H1 (cell line): ENCODE measurements around the gene SEMA3B. TPM values are rescaled to one million over a fixed set of nuclear protein-coding genes. Genes with fewer than 3 reads are reported as not detected.
A peak's percentile ranks its signal among the peaks of the same experiment; 100 is the strongest.

Experiments used
- CTCF ChIA-PET: fragments of 300-600 bp; sonication (Branson Sonifier 250); formaldehyde crosslinking; loops from one replicate; lab custom pipeline; 2021; ENCODE audit not compliant: partially characterized antibody; lab: Charles Lee
- POLR2A ChIA-PET: fragments of 300-600 bp; sonication (Branson Sonifier 250); formaldehyde crosslinking; loops from one replicate; lab custom pipeline; 2021; ENCODE audit warnings: inconsistent platforms; ENCODE audit not compliant: partially characterized antibody; lab: Charles Lee
- DNase-seq, 2 experiments: peaks; one replicate each; pipeline versions ENCODE4 v3.0.0 to v3.0.0-alpha.2; 2010 to 2022; ENCODE audit warnings: low spot score in 2 of 2, low read depth in 1 of 2, mixed read lengths in 1 of 2
- FAIRE-seq: peaks from 2 replicates; lab custom pipeline; 2011; peaks lifted over from hg19 to GRCh38; lab: Jason Lieb, UNC
- H2AFZ ChIP-seq: 2 replicates; pipeline ENCODE4 v1.8.1; 2012; ENCODE audit warnings: low read length, inconsistent platforms
- H2AK5ac ChIP-seq: 2 replicates; pipeline ENCODE4 v1.6.1; 2013; ENCODE audit warnings: low read depth, low read length
- H2BK120ac ChIP-seq: replicated peaks from 2 replicates; pipeline ENCODE3; 2013; ENCODE audit warnings: low read depth, low read length, inconsistent platforms
- H2BK12ac ChIP-seq: 2 replicates; pipeline ENCODE4 v1.6.1; 2013; ENCODE audit warnings: low read depth, low read length
- H2BK15ac ChIP-seq: 2 replicates; pipeline ENCODE4 v1.6.1; 2013; ENCODE audit warnings: low read length
- H2BK20ac ChIP-seq: 2 replicates; pipeline ENCODE4 v1.6.1; 2013; ENCODE audit warnings: low read length
- H2BK5ac ChIP-seq: 2 replicates; pipeline ENCODE4 v1.6.1; 2013; ENCODE audit warnings: low read depth, low read length
- H3K14ac ChIP-seq: 2 replicates; pipeline ENCODE4 v1.6.1; 2013; ENCODE audit warnings: inconsistent platforms; ENCODE audit not compliant: insufficient read length
- H3K18ac ChIP-seq: 2 replicates; pipeline ENCODE4 v1.6.1; 2013; ENCODE audit warnings: low read length; ENCODE audit errors: extremely low read depth
- H3K23ac ChIP-seq: 2 replicates; pipeline ENCODE4 v1.6.1; 2013; ENCODE audit warnings: inconsistent platforms; ENCODE audit not compliant: insufficient read length
- H3K23me2 ChIP-seq: 2 replicates; pipeline ENCODE4 v1.6.1; 2013; ENCODE audit warnings: low read depth, low read length
- H3K27ac ChIP-seq: 2 replicates; pipeline ENCODE4 v1.6.1; 2011; ENCODE audit warnings: low read depth, low read length, inconsistent platforms
- H3K27me3 ChIP-seq, 4 experiments: replicated peaks in 1 of 4; 1 replicate in 1 of 4; 2 replicates in 3 of 4; pipeline versions ENCODE4 v1.6.1 to v1.8.1; 2011 to 2013; ENCODE audit warnings: low read length in 3 of 4, mild to moderate bottlenecking in 3 of 4, inconsistent platforms in 2 of 4, mixed read lengths in 2 of 4, moderate library complexity in 1 of 4; ENCODE audit not compliant: control insufficient read depth in 3 of 4, insufficient read depth in 3 of 4; ENCODE audit errors: extremely low read depth in 1 of 4
- H3K36me3 ChIP-seq, 4 experiments: 2 replicates each; pipeline versions ENCODE4 v1.6.1 to v1.8.1; 2011 to 2013; ENCODE audit warnings: mild to moderate bottlenecking in 4 of 4, low read length in 3 of 4, moderate library complexity in 2 of 4, control low read depth in 1 of 4, inconsistent platforms in 1 of 4; ENCODE audit not compliant: insufficient read depth in 4 of 4, control insufficient read depth in 2 of 4
- H3K4ac ChIP-seq: replicated peaks from 2 replicates; pipeline ENCODE3; 2013; ENCODE audit warnings: low read length, low read depth, mixed read lengths, inconsistent platforms; ENCODE audit not compliant: insufficient read length
- H3K4me1 ChIP-seq, 4 experiments: replicated peaks in 1 of 4; 1 replicate in 1 of 4; 2 replicates in 3 of 4; pipeline versions ENCODE4 v1.6.1 to v1.8.1; 2011 to 2013; ENCODE audit warnings: low read length in 3 of 4, inconsistent platforms in 2 of 4, mixed read lengths in 1 of 4; ENCODE audit not compliant: insufficient read depth in 4 of 4, control insufficient read depth in 3 of 4
- H3K4me2 ChIP-seq, 2 experiments: 2 replicates each; pipeline versions ENCODE4 v1.6.1 to v1.8.1; 2011 to 2013; ENCODE audit warnings: low read depth in 2 of 2, low read length in 2 of 2, control low read depth in 1 of 2, inconsistent platforms in 1 of 2, mild to moderate bottlenecking in 1 of 2; ENCODE audit not compliant: insufficient read depth in 1 of 2
- H3K4me3 ChIP-seq, 4 experiments: fragments of 200-600, 300-600 bp in 1 of 4; sonication (generic), shearing (Covaris generic), sonication (Bioruptor Twin) in 1 of 4; 2 replicates each; pipeline versions ENCODE4 v1.5.1 to v1.8.1; 2011 to 2016; ENCODE audit warnings: low read length in 4 of 4, low read depth in 3 of 4, control low read depth in 2 of 4, inconsistent platforms in 2 of 4, mild to moderate bottlenecking in 2 of 4, mixed read lengths in 1 of 4, moderate library complexity in 1 of 4; ENCODE audit not compliant: insufficient read depth in 2 of 4; ENCODE audit errors: extremely low read depth in 1 of 4
- H3K56ac ChIP-seq: replicated peaks from 2 replicates; pipeline ENCODE3; 2013; ENCODE audit warnings: low read depth, mild to moderate bottlenecking, mixed read lengths, low read length, inconsistent platforms; ENCODE audit not compliant: insufficient read length
- H3K79me1 ChIP-seq: 2 replicates; pipeline ENCODE4 v1.6.1; 2013; ENCODE audit warnings: low read depth, low read length, control low read depth
- H3K79me2 ChIP-seq, 2 experiments: 2 replicates each; pipeline versions ENCODE4 v1.6.1 to v1.8.1; 2012 to 2013; ENCODE audit warnings: low read length in 2 of 2, mild to moderate bottlenecking in 2 of 2, inconsistent platforms in 1 of 2; ENCODE audit not compliant: insufficient read depth in 2 of 2, control insufficient read depth in 1 of 2
- H3K9ac ChIP-seq, 4 experiments: replicated peaks in 1 of 4; 1 replicate in 1 of 4; 2 replicates in 3 of 4; pipeline versions ENCODE4 v1.6.1 to v1.8.1; 2011 to 2013; ENCODE audit warnings: low read depth in 3 of 4, low read length in 3 of 4, control low read depth in 2 of 4, mild to moderate bottlenecking in 2 of 4, moderate library complexity in 2 of 4, inconsistent platforms in 1 of 4; ENCODE audit errors: extremely low read depth in 1 of 4
- H3K9me3 ChIP-seq, 2 experiments: 2 replicates each; pipeline versions ENCODE4 v1.6.1 to v1.8.1; 2012 to 2013; ENCODE audit warnings: mild to moderate bottlenecking in 2 of 2, moderate library complexity in 2 of 2, control low read depth in 1 of 2, inconsistent platforms in 1 of 2, low read depth in 1 of 2, low read length in 1 of 2, mixed read lengths in 1 of 2; ENCODE audit not compliant: insufficient read depth in 2 of 2
- H4K20me1 ChIP-seq, 2 experiments: replicated peaks in 1 of 2; 2 replicates each; pipeline versions ENCODE3 to v1.8.1; 2011 to 2013; ENCODE audit warnings: inconsistent platforms in 2 of 2, low read length in 2 of 2, mild to moderate bottlenecking in 1 of 2; ENCODE audit not compliant: insufficient read depth in 2 of 2, control insufficient read depth in 1 of 2
- H4K5ac ChIP-seq: 2 replicates; pipeline ENCODE4 v1.6.1; 2013; ENCODE audit warnings: low read length, low read depth, mixed read lengths, inconsistent platforms; ENCODE audit not compliant: insufficient read length
- H4K8ac ChIP-seq: 2 replicates; pipeline ENCODE4 v1.8.0; 2013; ENCODE audit warnings: mild to moderate bottlenecking, moderate library complexity, low read length, inconsistent platforms; ENCODE audit not compliant: insufficient read depth; ENCODE audit errors: extremely low read depth
- H4K91ac ChIP-seq: replicated peaks from 2 replicates; pipeline ENCODE3; 2013; ENCODE audit warnings: low read length, mixed read lengths, inconsistent platforms; ENCODE audit not compliant: insufficient read length
- RAD21 ChIP-seq, 2 experiments: IDR thresholded peaks in 1 of 2; conservative IDR thresholded peaks in 1 of 2; 2 replicates each; pipeline ENCODE4 v1.6.1; 2011; ENCODE audit warnings: low read depth in 2 of 2, low read length in 2 of 2, improper control_type of control experiment in 1 of 2, inconsistent platforms in 1 of 2, mild to moderate bottlenecking in 1 of 2, moderate library complexity in 1 of 2
- RBBP5 ChIP-seq: IDR thresholded peaks from 2 replicates; pipeline ENCODE4 v1.7.1; 2012; ENCODE audit warnings: low read depth, mild to moderate bottlenecking, inconsistent platforms, low read length, moderate library complexity, borderline replicate concordance
- TAF1 ChIP-seq: IDR thresholded peaks from 2 replicates; pipeline ENCODE4 v1.6.1; 2011; ENCODE audit warnings: mild to moderate bottlenecking, low read depth, low read length
- TBP ChIP-seq: IDR thresholded peaks from 2 replicates; pipeline ENCODE4 v1.6.1; 2011; ENCODE audit warnings: low read depth, low read length, improper control_type of control experiment
- TCF12 ChIP-seq: IDR thresholded peaks from 2 replicates; pipeline ENCODE4 v1.6.1; 2011; ENCODE audit warnings: low read depth, mild to moderate bottlenecking, low read length
- WGBS, 2 experiments: shearing (Covaris generic) in 1 of 2; methylation state at CpG; one replicate each; pipeline versions ENCODE4 v1.1.6 to v1.1.7; 2013 to 2015; ENCODE audit warnings: low lambda C conversion rate in 2 of 2, mixed read lengths in 2 of 2, inconsistent platforms in 1 of 2, low coverage in 1 of 2, missing lambda C conversion rate in 1 of 2; ENCODE audit not compliant: insufficient replicate concordance in 2 of 2, insufficient coverage in 1 of 2, insufficient read length in 1 of 2; ENCODE audit errors: extremely low coverage in 1 of 2, missing lambda C conversion rate in 1 of 2; 5-methylcytosine and 5-hydroxymethylcytosine counted together
- polyA plus RNA-seq, 7 experiments: library from polyadenylated mRNA; depleted of rRNA in 3 of 7; stranded (reverse) in 5 of 7; unstranded in 2 of 7; fragments of >200 nt in 5 of 7; fragments of 200-250 nt in 2 of 7; gene quantifications; 1 replicate in 5 of 7; 2 replicates in 1 of 7; 4 replicates in 1 of 7; pipeline versions ENCODE4 v1.2.1 to v1.2.3, GENCODE V29; 2011 to 2013; ENCODE audit warnings: missing spikeins in 2 of 7, mixed read lengths in 2 of 7
- total RNA-seq: library from RNA; stranded (reverse); fragmentation: NEBNext Ultra II Directional; extraction: Animal tissue kit (Norgen Biotek cat#: 25700); gene quantifications from 2 replicates; pipeline ENCODE4 v1.2.1, GENCODE V29; 2021
- TF ChIP-seq, protein P1 (sequence below), 3 experiments: IDR thresholded peaks; 1 replicate in 2 of 3; 2 replicates in 1 of 3; pipeline versions ENCODE4 v1.5.1 to v1.6.1; 2011; ENCODE audit warnings: low read length in 3 of 3, mild to moderate bottlenecking in 3 of 3, inconsistent platforms in 2 of 3, low read depth in 1 of 3, moderate library complexity in 1 of 3; ENCODE audit not compliant: insufficient read depth in 1 of 3; ENCODE audit errors: control extremely low read depth in 1 of 3

The SEMA3B gene
- total and polyA plus RNA-seq, 2 of the 8 experiments (the other 6 are each of a cell fraction or from before 2014, with no cell fraction given): 3.0 to 4.7 TPM

DNA sequence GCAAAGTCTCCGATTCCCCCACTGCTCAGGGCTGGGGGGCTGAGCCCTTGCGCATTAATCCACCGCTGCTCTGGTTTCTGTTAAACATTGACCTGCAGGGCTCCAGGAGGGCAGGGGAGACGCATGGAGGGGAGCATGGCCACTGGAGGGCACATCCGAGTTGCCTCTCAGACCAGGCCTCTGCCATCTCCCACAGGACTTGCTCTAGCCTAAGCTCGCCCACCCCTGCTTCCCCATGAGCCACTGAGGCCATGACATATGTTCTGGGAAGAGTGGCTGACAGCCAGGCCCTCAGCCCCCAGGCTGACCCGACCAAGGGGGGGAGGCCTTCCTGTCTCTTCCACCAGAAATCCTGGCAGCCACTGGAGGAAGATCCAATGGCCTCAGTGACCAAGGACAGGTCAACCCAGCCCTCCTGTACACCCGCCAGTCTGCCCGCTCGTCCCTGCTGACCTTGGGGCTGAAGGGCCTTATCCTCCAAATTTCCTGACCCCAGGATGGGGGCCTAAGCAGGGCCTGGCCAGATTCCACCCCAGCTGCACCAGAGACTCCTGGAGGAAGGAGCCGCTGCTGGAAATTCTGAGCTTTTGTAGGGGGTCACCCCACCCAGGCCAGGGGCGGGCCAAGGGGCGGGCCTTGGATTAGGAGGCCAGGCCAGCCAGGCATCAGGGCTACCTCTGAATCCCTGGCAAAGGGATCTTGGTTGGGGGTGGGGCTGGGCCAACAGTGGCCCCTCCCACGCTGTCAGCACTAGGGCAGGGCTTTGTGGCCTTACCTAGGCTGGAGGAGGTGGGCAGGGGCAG, 34.3 kb downstream of the SEMA3B start, which contains the start of gene HYAL1:
HYAL1 (minus strand) TSS at position 562 of the 803 bp plus-strand sequence. CDS start 618 bp downstream, outside the sequence.
- Histone ChIP-seq H2BK12ac (peak within 1 kb of the TSS; percentile 77; the same call in 1 of the 2 replicates), H4K91ac (peak within 1 kb of the TSS; percentile 12), H2BK15ac (peak within 1 kb of the TSS; percentile 46; the same call in 1 of the 2 replicates), H3K27me3 (no peaks in the 10 kb centered on the region), H3K79me2 (no peaks in the 10 kb centered on the region), H3K27ac (no peak within 1 kb of the TSS), H3K56ac (peak within 1 kb of the TSS; percentile 14), H3K4me2 (peak within 1 kb of the TSS; percentile 43 to 44; a peak in 3 of 4 replicates), H2AK5ac (peak within 1 kb of the TSS; percentile 26; the same call in 1 of the 2 replicates), H2BK5ac (peak within 1 kb of the TSS; percentile 32; the same call in 1 of the 2 replicates), H3K4me3 (peak within 1 kb of the TSS in 1 of 4 experiments; percentile 23; a peak in 1 of 8 replicates), H3K4me1 (peaks cover 0 to 25% (median 12%) of the 10 kb centered on the region in 4 experiments; a peak in 6 of 7 replicates), H4K20me1 (no peaks in the 10 kb centered on the region), H2AFZ (no peak within 1 kb of the TSS), H3K14ac (no peak within 1 kb of the TSS), H3K4ac (peak within 1 kb of the TSS; percentile 13), H3K23ac (no peak within 1 kb of the TSS), H3K23me2 (peaks cover 5% of the 10 kb centered on the region; the same call in 1 of the 2 replicates), H4K8ac (peak within 1 kb of the TSS; percentile 41), H2BK20ac (no peak within 1 kb of the TSS), H3K9me3 (peaks cover 6 to 16% of the 10 kb centered on the region in 2 experiments; a peak in 3 of 4 replicates), H4K5ac (no peak within 1 kb of the TSS), H2BK120ac (no peak within 1 kb of the TSS), H3K18ac (peak within 1 kb of the TSS; percentile 85), H3K36me3 (no peaks in the 10 kb centered on the region), H3K79me1 (no peaks in the 10 kb centered on the region), H3K9ac (no peak within 1 kb of the TSS; a peak in 1 of 7 replicates)
- ChIA-PET POLR2A (interaction anchor here (1.0 to 11.3 kb wide), 4 partner anchors 11 to 39 kb away, joined by 3 to 149 read pairs (median 10); partner anchors contain the start of genes HYAL2, IFRD2 and TUSC2), CTCF (interaction anchor here (0.8 to 3.6 kb wide), 9 partner anchors 9 to 50 kb away, joined by 3 to 24 read pairs (median 5); partner anchors contain the start of genes HYAL2 and IFRD2)
- 64% methylated on average over 14 of the region's 14 CpGs; no CpG with 5 or more reads in 1 of the 2 experiments for WGBS, 2 experiments
- DNase-seq: peak in 1 of 2 experiments; percentile 85
- peak; percentile 24 for FAIRE-seq
- TF ChIP-seq TBP (peak; percentile 52; the same call in 1 of the 2 replicates), TAF1 (peak; percentile 58; the same call in 1 of the 2 replicates), TCF12 (no peak), RAD21 (IDR thresholded peaks at IDR 0.05 in 1 of 2, conservative IDR thresholded peaks at IDR 0.05 in 1 of 2; ENCODE audit: low read depth in 2 of 2, low read length in 2 of 2) (peak; percentile 25 to 53; a peak in 3 of 4 replicates), RBBP5 (no peak)
- TF ChIP-seq, protein P1, sequence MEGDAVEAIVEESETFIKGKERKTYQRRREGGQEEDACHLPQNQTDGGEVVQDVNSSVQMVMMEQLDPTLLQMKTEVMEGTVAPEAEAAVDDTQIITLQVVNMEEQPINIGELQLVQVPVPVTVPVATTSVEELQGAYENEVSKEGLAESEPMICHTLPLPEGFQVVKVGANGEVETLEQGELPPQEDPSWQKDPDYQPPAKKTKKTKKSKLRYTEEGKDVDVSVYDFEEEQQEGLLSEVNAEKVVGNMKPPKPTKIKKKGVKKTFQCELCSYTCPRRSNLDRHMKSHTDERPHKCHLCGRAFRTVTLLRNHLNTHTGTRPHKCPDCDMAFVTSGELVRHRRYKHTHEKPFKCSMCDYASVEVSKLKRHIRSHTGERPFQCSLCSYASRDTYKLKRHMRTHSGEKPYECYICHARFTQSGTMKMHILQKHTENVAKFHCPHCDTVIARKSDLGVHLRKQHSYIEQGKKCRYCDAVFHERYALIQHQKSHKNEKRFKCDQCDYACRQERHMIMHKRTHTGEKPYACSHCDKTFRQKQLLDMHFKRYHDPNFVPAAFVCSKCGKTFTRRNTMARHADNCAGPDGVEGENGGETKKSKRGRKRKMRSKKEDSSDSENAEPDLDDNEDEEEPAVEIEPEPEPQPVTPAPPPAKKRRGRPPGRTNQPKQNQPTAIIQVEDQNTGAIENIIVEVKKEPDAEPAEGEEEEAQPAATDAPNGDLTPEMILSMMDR (IDR thresholded peaks at IDR 0.05; ENCODE audit: control extremely low read depth in 1 of 3, insufficient read depth in 1 of 3, low read depth in 1 of 3, low read length in 3 of 3): peak in 2 of 3 experiments; percentile 39 to 41; a peak in 3 of 4 replicates
